ENCODE results near the gene HP1BP3.

- TF ChIP-seq POLR2A (IDR thresholded peaks at IDR 0.05) (no peak), POLR2AphosphoS5 (IDR thresholded peaks at IDR 0.05) (no peak)
These were observed 67.8 kb downstream of the HP1BP3 start for GRCh38 chr1:20719261-20719660.
